ENCODE measurements around the gene RFPL2.
"Not testable (repeated sequence)": the region's sequence is repeated elsewhere in the genome, so short reads cannot be mapped to it uniquely, and the experiment has no call there.

The RFPL2 gene

DNA sequence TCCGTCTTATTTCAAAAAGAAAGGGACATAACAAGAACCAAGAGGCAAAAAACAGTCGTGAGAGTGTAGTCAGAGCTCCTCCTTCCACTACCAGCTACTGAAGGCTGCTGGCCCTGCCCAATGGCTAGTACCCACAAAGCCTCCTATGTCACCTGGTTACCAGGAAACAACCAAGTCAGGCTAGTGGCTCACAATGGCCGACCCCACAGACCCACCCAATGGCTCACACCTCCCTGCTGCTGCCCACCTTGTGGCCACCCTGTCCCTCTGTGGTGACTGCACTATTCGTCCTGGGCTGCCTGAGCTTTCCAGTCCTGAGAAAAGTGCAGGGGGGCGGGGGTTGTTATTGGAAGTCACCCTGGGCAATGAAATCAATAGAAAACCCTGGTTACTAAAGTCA is 47.2 kb downstream of the RFPL2 start:
- not testable (repeated sequence) for H4K12ac ChIP-seq (ENCODE audit: low read depth, low read length); H3K14ac ChIP-seq (ENCODE audit: low read length); H2AK5ac ChIP-seq (ENCODE audit: low read length); H3K23ac ChIP-seq (ENCODE audit: low read length); H3K4ac ChIP-seq (ENCODE audit: low read depth, low read length); H3K27ac ChIP-seq (ENCODE audit: low read depth, low read length); H3K4me3 ChIP-seq (ENCODE audit: low read depth, low read length); H3K36me3 ChIP-seq (ENCODE audit: control insufficient read depth in 1 of 2, insufficient read depth in 2 of 2, low read length in 2 of 2); H3K4me1 ChIP-seq (ENCODE audit: control insufficient read depth in 1 of 2, insufficient read depth in 2 of 2, low read length in 2 of 2); H4K8ac ChIP-seq (ENCODE audit: low read depth, low read length); H3K9me3 ChIP-seq (ENCODE audit: insufficient read depth, low read depth, low read length); DNase-seq; H3K9ac ChIP-seq (ENCODE audit: low read length); H2BK5ac ChIP-seq (ENCODE audit: low read depth, low read length, poor library complexity); H4K91ac ChIP-seq (ENCODE audit: low read depth, low read length); H3K79me2 ChIP-seq (ENCODE audit: control insufficient read depth, insufficient read depth, low read length, poor library complexity); H2BK120ac ChIP-seq (ENCODE audit: insufficient read depth, low read length, poor library complexity); H3K18ac ChIP-seq (ENCODE audit: low read length); H3K27me3 ChIP-seq (ENCODE audit: insufficient read depth, low read length); H2BK12ac ChIP-seq (ENCODE audit: low read length); H3K79me1 ChIP-seq (ENCODE audit: low read length); H2AFZ ChIP-seq (ENCODE audit: insufficient read depth, low read length, poor library complexity); H3K4me2 ChIP-seq (ENCODE audit: low read length)
- WGBS (ENCODE audit: extremely low coverage, insufficient coverage, insufficient read length) = no CpG with 5 or more reads among the region's 5 CpGs

DNA sequence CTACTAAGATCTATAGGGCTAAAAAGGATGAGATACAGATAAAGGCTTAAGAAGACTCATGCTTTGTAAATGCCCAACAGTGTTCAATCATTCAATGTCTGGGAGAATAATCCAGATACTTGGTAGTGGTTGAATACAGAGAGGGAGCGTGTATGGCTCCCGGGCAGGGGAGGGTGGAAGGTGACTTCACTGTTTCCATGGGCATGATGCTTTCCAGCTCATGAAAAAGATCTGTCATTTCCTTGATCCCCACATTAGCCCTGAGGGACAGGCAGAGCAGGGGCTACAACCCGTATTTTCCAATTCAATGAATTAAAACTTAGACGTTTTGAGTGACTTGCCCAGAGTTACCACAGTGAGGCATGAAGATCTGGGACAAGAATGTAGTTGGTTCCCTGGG is 50.1 kb downstream of the RFPL2 start:
- not testable (repeated sequence) for H4K12ac ChIP-seq (ENCODE audit: low read depth, low read length); H2AK5ac ChIP-seq (ENCODE audit: low read length)

DNA sequence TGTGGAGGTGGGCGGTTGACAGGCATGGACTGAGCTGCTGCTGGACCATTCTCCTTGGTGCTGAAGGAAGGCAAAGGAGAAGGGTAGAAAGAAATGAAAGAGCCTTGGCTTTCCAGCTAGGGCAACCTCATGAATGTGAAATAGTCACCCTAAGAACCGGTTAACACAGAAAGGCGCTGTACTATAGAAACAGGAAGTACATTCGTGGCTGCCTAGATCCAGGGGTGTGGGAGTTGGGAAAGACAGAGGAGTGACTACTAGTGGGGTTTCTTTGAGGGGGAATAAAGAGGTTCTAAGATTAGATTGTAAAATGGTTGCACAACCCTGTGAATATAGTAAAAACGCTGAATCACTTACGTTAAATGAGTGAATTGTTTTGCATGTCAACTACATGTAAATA is 53.2 kb downstream of the RFPL2 start:
- not testable (repeated sequence) for H3K27ac ChIP-seq (ENCODE audit: low read depth, low read length); H3K36me3 ChIP-seq (ENCODE audit: control insufficient read depth in 1 of 2, insufficient read depth in 2 of 2, low read length in 2 of 2); H3K9me3 ChIP-seq (ENCODE audit: insufficient read depth, low read depth, low read length); H3K23ac ChIP-seq (ENCODE audit: low read length); H3K14ac ChIP-seq (ENCODE audit: low read length); H3K79me1 ChIP-seq (ENCODE audit: low read length); H3K27me3 ChIP-seq (ENCODE audit: insufficient read depth, low read length); H3K18ac ChIP-seq (ENCODE audit: low read length); H2BK120ac ChIP-seq (ENCODE audit: insufficient read depth, low read length, poor library complexity); H3K4me1 ChIP-seq (ENCODE audit: control insufficient read depth in 1 of 2, insufficient read depth in 2 of 2, low read length in 2 of 2); H2BK12ac ChIP-seq (ENCODE audit: low read length); H3K4me3 ChIP-seq (ENCODE audit: low read depth, low read length); H2BK5ac ChIP-seq (ENCODE audit: low read depth, low read length, poor library complexity); H3K4me2 ChIP-seq (ENCODE audit: low read length); H2AK5ac ChIP-seq (ENCODE audit: low read length); H4K8ac ChIP-seq (ENCODE audit: low read depth, low read length); H4K12ac ChIP-seq (ENCODE audit: low read depth, low read length); H4K91ac ChIP-seq (ENCODE audit: low read depth, low read length); DNase-seq; H3K79me2 ChIP-seq (ENCODE audit: control insufficient read depth, insufficient read depth, low read length, poor library complexity); H3K9ac ChIP-seq (ENCODE audit: low read length); H3K4ac ChIP-seq (ENCODE audit: low read depth, low read length); H2AFZ ChIP-seq (ENCODE audit: insufficient read depth, low read length, poor library complexity)
- WGBS (ENCODE audit: extremely low coverage, insufficient coverage, insufficient read length) = no CpG with 5 or more reads among the region's 6 CpGs

More for the DNA sequence above, 50.1 kb downstream of the RFPL2 start:
- not testable (repeated sequence) for H2BK12ac ChIP-seq (ENCODE audit: low read length); H3K4me1 ChIP-seq (ENCODE audit: control insufficient read depth in 1 of 2, insufficient read depth in 2 of 2, low read length in 2 of 2); H2AFZ ChIP-seq (ENCODE audit: insufficient read depth, low read length, poor library complexity); H2BK5ac ChIP-seq (ENCODE audit: low read depth, low read length, poor library complexity); H3K4ac ChIP-seq (ENCODE audit: low read depth, low read length); H3K79me1 ChIP-seq (ENCODE audit: low read length); H4K8ac ChIP-seq (ENCODE audit: low read depth, low read length); H3K36me3 ChIP-seq (ENCODE audit: control insufficient read depth in 1 of 2, insufficient read depth in 2 of 2, low read length in 2 of 2); H3K9ac ChIP-seq (ENCODE audit: low read length); H3K4me2 ChIP-seq (ENCODE audit: low read length); H3K9me3 ChIP-seq (ENCODE audit: insufficient read depth, low read depth, low read length); H3K27ac ChIP-seq (ENCODE audit: low read depth, low read length); H3K18ac ChIP-seq (ENCODE audit: low read length); H4K91ac ChIP-seq (ENCODE audit: low read depth, low read length); DNase-seq; H3K4me3 ChIP-seq (ENCODE audit: low read depth, low read length); H3K14ac ChIP-seq (ENCODE audit: low read length); H3K23ac ChIP-seq (ENCODE audit: low read length); H3K79me2 ChIP-seq (ENCODE audit: control insufficient read depth, insufficient read depth, low read length, poor library complexity); H2BK120ac ChIP-seq (ENCODE audit: insufficient read depth, low read length, poor library complexity); H3K27me3 ChIP-seq (ENCODE audit: insufficient read depth, low read length)
- WGBS (ENCODE audit: extremely low coverage, insufficient coverage, insufficient read length) = no CpG with 5 or more reads among the region's 4 CpGs

DNA sequence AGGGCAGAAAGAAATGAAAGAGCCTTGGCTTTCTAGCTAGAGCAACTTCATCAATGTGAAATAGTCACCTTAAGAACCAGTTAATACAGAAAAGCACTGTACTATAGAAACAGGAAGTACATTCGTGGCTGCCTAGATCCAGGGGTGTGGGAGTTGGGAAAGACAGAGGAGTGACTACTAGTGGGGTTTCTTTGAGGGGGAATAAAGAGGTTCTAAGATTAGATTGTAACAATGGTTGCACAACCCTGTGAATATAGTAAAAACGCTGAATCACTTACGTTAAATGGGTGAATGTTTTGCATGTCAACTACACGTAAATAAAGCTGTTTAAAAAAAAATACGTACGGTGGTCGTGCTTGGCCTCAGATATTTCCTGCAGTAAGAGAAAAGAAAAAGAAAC is 54.2 kb downstream of the RFPL2 start:
- not testable (repeated sequence) for H4K91ac ChIP-seq (ENCODE audit: low read depth, low read length); H3K4ac ChIP-seq (ENCODE audit: low read depth, low read length); H3K36me3 ChIP-seq (ENCODE audit: control insufficient read depth in 1 of 2, insufficient read depth in 2 of 2, low read length in 2 of 2); H4K12ac ChIP-seq (ENCODE audit: low read depth, low read length); H3K18ac ChIP-seq (ENCODE audit: low read length); H3K4me3 ChIP-seq (ENCODE audit: low read depth, low read length); H3K14ac ChIP-seq (ENCODE audit: low read length); H3K4me1 ChIP-seq (ENCODE audit: control insufficient read depth in 1 of 2, insufficient read depth in 2 of 2, low read length in 2 of 2); H3K79me2 ChIP-seq (ENCODE audit: control insufficient read depth, insufficient read depth, low read length, poor library complexity); H3K4me2 ChIP-seq (ENCODE audit: low read length); H4K8ac ChIP-seq (ENCODE audit: low read depth, low read length); H3K79me1 ChIP-seq (ENCODE audit: low read length); H2AFZ ChIP-seq (ENCODE audit: insufficient read depth, low read length, poor library complexity); H2BK5ac ChIP-seq (ENCODE audit: low read depth, low read length, poor library complexity); H3K9me3 ChIP-seq (ENCODE audit: insufficient read depth, low read depth, low read length); H3K27ac ChIP-seq (ENCODE audit: low read depth, low read length); DNase-seq; H3K27me3 ChIP-seq (ENCODE audit: insufficient read depth, low read length); H2BK120ac ChIP-seq (ENCODE audit: insufficient read depth, low read length, poor library complexity); H3K23ac ChIP-seq (ENCODE audit: low read length); H2AK5ac ChIP-seq (ENCODE audit: low read length); H2BK12ac ChIP-seq (ENCODE audit: low read length); H3K9ac ChIP-seq (ENCODE audit: low read length)
- no CpG with 5 or more reads among the region's 7 CpGs for WGBS (ENCODE audit: extremely low coverage, insufficient coverage, insufficient read length)

All from trophoblast cell (in vitro differentiated cells and primary cell).